CD4-positive, CD25-positive, alpha-beta regulatory T cell (primary cell): ENCODE results near the gene RIMBP2. TPM values are rescaled to one million over a fixed set of nuclear protein-coding genes. Genes with fewer than 3 reads are reported as not detected.
A peak's percentile ranks its signal among the peaks of the same experiment; 100 is the strongest.
"Not testable (repeated sequence)": the region's sequence is repeated elsewhere in the genome, so short reads cannot be mapped to it uniquely, and the experiment has no call there.

ENCODE experiments used
- ATAC-seq, 2 donors: fragments of 150-1000 bp; cut with Tn5 transposase; one replicate each; pipeline ENCODE4 v1.10.0; 2021; ENCODE audit warnings: low read depth in 2 of 2, moderate number of reproducible peaks in 2 of 2, moderate library complexity in 1 of 2
- DNase-seq, 3 donors: peaks; one replicate each; pipeline versions ENCODE4 v3.0.0 to v3.0.0-alpha.2; 2012 to 2022; ENCODE audit warnings: mixed read lengths in 1 of 3
- H3K27ac ChIP-seq: one replicate; pipeline ENCODE4 v1.7.0; 2013; ENCODE audit warnings: mild to moderate bottlenecking, low read length; ENCODE audit not compliant: insufficient read depth, poor library complexity, severe bottlenecking
- H3K27me3 ChIP-seq: one replicate; pipeline ENCODE4 v1.7.0; 2013; ENCODE audit warnings: low read length; ENCODE audit not compliant: control insufficient read depth, insufficient read depth
- H3K36me3 ChIP-seq: one replicate; pipeline ENCODE4 v1.7.0; 2013; ENCODE audit warnings: mild to moderate bottlenecking, low read length, moderate library complexity; ENCODE audit not compliant: control insufficient read depth, insufficient read depth
- H3K4me1 ChIP-seq: 2 replicates; pipeline ENCODE4 v1.7.0; 2013; ENCODE audit warnings: mild to moderate bottlenecking, low read length; ENCODE audit not compliant: insufficient read depth, control insufficient read depth, poor library complexity, severe bottlenecking
- H3K4me3 ChIP-seq: one replicate; pipeline ENCODE4 v1.7.0; 2013; ENCODE audit warnings: low read depth, mild to moderate bottlenecking, low read length, moderate library complexity
- H3K9me3 ChIP-seq, 2 experiments: 1 replicate in 1 of 2; 2 replicates in 1 of 2; pipeline ENCODE4 v1.7.0; 2013; ENCODE audit warnings: low read length in 2 of 2, mild to moderate bottlenecking in 1 of 2, moderate library complexity in 1 of 2; ENCODE audit not compliant: control insufficient read depth in 2 of 2
- H3K27ac Mint-ChIP-seq, 3 donors: one replicate each; pipeline ENCODE4 v1.8.0; 2020 to 2022; ENCODE audit warnings: mild to moderate bottlenecking in 3 of 3, mixed read lengths in 3 of 3, moderate library complexity in 2 of 3
- H3K27me3 Mint-ChIP-seq: one replicate; pipeline ENCODE4 v1.8.0; 2022; ENCODE audit warnings: mild to moderate bottlenecking, mixed read lengths
- H3K36me3 Mint-ChIP-seq: one replicate; pipeline ENCODE4 v1.8.0; 2020; ENCODE audit warnings: mixed read lengths
- H3K4me1 Mint-ChIP-seq, 4 donors: one replicate each; pipeline ENCODE4 v1.8.0; 2020 to 2022; ENCODE audit warnings: mixed read lengths in 4 of 4, mild to moderate bottlenecking in 1 of 4
- H3K4me3 Mint-ChIP-seq, 4 donors: one replicate each; pipeline ENCODE4 v1.8.0; 2020 to 2022; ENCODE audit warnings: mild to moderate bottlenecking in 4 of 4, mixed read lengths in 4 of 4, moderate library complexity in 3 of 4
- H3K9me3 Mint-ChIP-seq, 7 donors: one replicate each; pipeline ENCODE4 v1.8.0; 2020 to 2022; ENCODE audit warnings: mixed read lengths in 7 of 7, mild to moderate bottlenecking in 3 of 7, moderate library complexity in 2 of 7
- polyA plus RNA-seq, 4 donors: library from polyadenylated mRNA; unstranded; fragments of 300-500 nt; fragmentation: Illumina TruSeq; gene quantifications; one replicate each; pipeline ENCODE4 v1.2.3, GENCODE V29; 2021
- total RNA-seq: library from RNA; stranded (reverse); gene quantifications from one replicate; pipeline ENCODE4 v1.2.3, GENCODE V29; 2022

The RIMBP2 gene
- total and polyA plus RNA-seq, 5 donors from 2014 or later, result not detected

- Mint-ChIP-seq H3K36me3 (peaks cover 4% of the 10 kb centered on the region), H3K9me3 (peaks cover 2 to 10% (median 4%) of the 10 kb centered on the region in 7 donors), H3K27ac (no peak overlapping the region), H3K4me1 (no peaks in the 10 kb centered on the region), H3K4me3 (no peak overlapping the region), H3K27me3 (no peaks in the 10 kb centered on the region)
- ATAC-seq (no peak), DNase-seq (no peak)
- Histone ChIP-seq H3K9me3 (no peaks in the 10 kb centered on the region), H3K4me3 (no peak overlapping the region), H3K27me3 (no peaks in the 10 kb centered on the region), H3K4me1 (no peaks in the 10 kb centered on the region), H3K27ac (no peak overlapping the region), H3K36me3 (no peaks in the 10 kb centered on the region)
These were observed 123.5 kb downstream of the RIMBP2 start for GRCh38 chr12:130592641-130593040.

- no peak overlapping the region for H3K4me3 Mint-ChIP-seq
- Histone ChIP-seq H3K27me3 (no peaks in the 10 kb centered on the region), H3K4me1 (no peaks in the 10 kb centered on the region), H3K4me3 (no peak overlapping the region), H3K9me3 (no peaks in the 10 kb centered on the region), H3K36me3 (no peaks in the 10 kb centered on the region), H3K27ac (no peak overlapping the region)
- H3K4me1 Mint-ChIP-seq, result no peaks in the 10 kb centered on the region
- H3K27me3 Mint-ChIP-seq, result no peaks in the 10 kb centered on the region
- ATAC-seq, result no peak
- no peak overlapping the region for H3K27ac Mint-ChIP-seq
- peaks cover 0 to 10% (median 4%) of the 10 kb centered on the region in 7 donors for H3K9me3 Mint-ChIP-seq
- no peak for DNase-seq
- peaks cover 4% of the 10 kb centered on the region for H3K36me3 Mint-ChIP-seq
These were observed 124.4 kb downstream of the RIMBP2 start for GRCh38 chr12:130591736-130592135.

GRCh38 chr12:130590685-130591084 lies 125.4 kb downstream of the RIMBP2 start:
- Histone ChIP-seq H3K36me3 (no peaks in the 10 kb centered on the region), H3K9me3 (no peaks in the 10 kb centered on the region), H3K27me3 (no peaks in the 10 kb centered on the region), H3K4me3 (no peak overlapping the region), H3K4me1 (no peaks in the 10 kb centered on the region), H3K27ac (no peak overlapping the region)
- Mint-ChIP-seq H3K36me3 (peaks cover 4% of the 10 kb centered on the region), H3K4me1 (no peaks in the 10 kb centered on the region), H3K27me3 (no peaks in the 10 kb centered on the region), H3K9me3 (peaks cover 0 to 10% (median 4%) of the 10 kb centered on the region in 7 donors), H3K27ac (no peak overlapping the region), H3K4me3 (no peak overlapping the region)
- no peak for ATAC-seq
- no peak for DNase-seq

GRCh38 chr12:130589540-130590317 lies 126.4 kb downstream of the RIMBP2 start:
- Histone ChIP-seq H3K27ac (no peak overlapping the region), H3K9me3 (no peaks in the 10 kb centered on the region), H3K4me3 (no peak overlapping the region), H3K36me3 (no peaks in the 10 kb centered on the region), H3K4me1 (no peaks in the 10 kb centered on the region), H3K27me3 (no peaks in the 10 kb centered on the region)
- no peak for DNase-seq
- H3K36me3 Mint-ChIP-seq, result peaks cover 4% of the 10 kb centered on the region
- no peaks in the 10 kb centered on the region for H3K27me3 Mint-ChIP-seq
- ATAC-seq, result no peak
- no peaks in the 10 kb centered on the region for H3K4me1 Mint-ChIP-seq
- no peak overlapping the region for H3K27ac Mint-ChIP-seq
- peaks cover 0 to 8% (median 4%) of the 10 kb centered on the region in 7 donors for H3K9me3 Mint-ChIP-seq
- H3K4me3 Mint-ChIP-seq, result no peak overlapping the region

GRCh38 chr12:130588696-130589539 lies 127.2 kb downstream of the RIMBP2 start:
- Mint-ChIP-seq H3K36me3 (peaks cover 4% of the 10 kb centered on the region), H3K4me1 (no peaks in the 10 kb centered on the region), H3K27me3 (no peaks in the 10 kb centered on the region), H3K27ac (no peak overlapping the region), H3K9me3 (peaks cover 0 to 8% (median 3%) of the 10 kb centered on the region in 7 donors), H3K4me3 (no peak overlapping the region)
- H3K27me3 ChIP-seq, result no peaks in the 10 kb centered on the region
- H3K4me1 ChIP-seq, result no peaks in the 10 kb centered on the region
- H3K36me3 ChIP-seq, result no peaks in the 10 kb centered on the region
- ATAC-seq (no peak), DNase-seq (no peak)
- H3K27ac ChIP-seq, result no peak overlapping the region
- no peak overlapping the region for H3K4me3 ChIP-seq
- no peaks in the 10 kb centered on the region for H3K9me3 ChIP-seq

- H3K4me1 Mint-ChIP-seq, result no peaks in the 10 kb centered on the region
- H3K36me3 Mint-ChIP-seq, result peaks cover 4% of the 10 kb centered on the region
- no peaks in the 10 kb centered on the region for H3K36me3 ChIP-seq
- peak overlapping the region in 1 of 3 donors; percentile 53 for H3K27ac Mint-ChIP-seq
- no peaks in the 10 kb centered on the region for H3K27me3 ChIP-seq
- DNase-seq (no peak), ATAC-seq (no peak)
- no peak overlapping the region for H3K4me3 ChIP-seq
- no peak overlapping the region for H3K4me3 Mint-ChIP-seq
- H3K27ac ChIP-seq, result no peak overlapping the region
- H3K4me1 ChIP-seq, result no peaks in the 10 kb centered on the region
- H3K27me3 Mint-ChIP-seq, result no peaks in the 10 kb centered on the region
- peaks cover 0 to 8% (median 3%) of the 10 kb centered on the region in 7 donors for H3K9me3 Mint-ChIP-seq
- no peaks in the 10 kb centered on the region for H3K9me3 ChIP-seq
These were observed 128.1 kb downstream of the RIMBP2 start for GRCh38 chr12:130587966-130588365.

GRCh38 chr12:130584475-130584874 lies 131.6 kb downstream of the RIMBP2 start:
- DNase-seq, H3K27me3 Mint-ChIP-seq, H3K27ac ChIP-seq, H3K4me1 ChIP-seq, H3K27ac Mint-ChIP-seq, H3K4me3 Mint-ChIP-seq, ATAC-seq, H3K4me3 ChIP-seq, H3K36me3 Mint-ChIP-seq, H3K9me3 Mint-ChIP-seq, H3K9me3 ChIP-seq, H3K36me3 ChIP-seq, H3K27me3 ChIP-seq, H3K4me1 Mint-ChIP-seq: not testable (repeated sequence)
